ENCODE data around the gene MAPK13.

- TF ChIP-seq POLR2A (IDR thresholded peaks at IDR 0.05; ENCODE audit: low read length) (no peak), GATA1 (IDR thresholded peaks at IDR 0.05; ENCODE audit: low read depth, low read length) (no peak)
Observed at GRCh38 chr6:36170704-36171103, 40.4 kb downstream of the MAPK13 start.
